Stimulated activated CD4-positive, alpha-beta T cell treated with anti-CD3 and anti-CD28 coated beads, Interleukin-2, amount 100 ng/mL, for 24 hours (primary cell): ENCODE results near the gene IGFBPL1.
"Not testable (repeated sequence)": the region's sequence is repeated elsewhere in the genome, so short reads cannot be mapped to it uniquely, and the experiment has no call there.

Experiments used
- DNase-seq, 2 donors: peaks; one replicate each; pipeline ENCODE4 v3.0.0-alpha.2; 2020

IGFBPL1 gene, protein sequence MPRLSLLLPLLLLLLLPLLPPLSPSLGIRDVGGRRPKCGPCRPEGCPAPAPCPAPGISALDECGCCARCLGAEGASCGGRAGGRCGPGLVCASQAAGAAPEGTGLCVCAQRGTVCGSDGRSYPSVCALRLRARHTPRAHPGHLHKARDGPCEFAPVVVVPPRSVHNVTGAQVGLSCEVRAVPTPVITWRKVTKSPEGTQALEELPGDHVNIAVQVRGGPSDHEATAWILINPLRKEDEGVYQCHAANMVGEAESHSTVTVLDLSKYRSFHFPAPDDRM

DNA sequence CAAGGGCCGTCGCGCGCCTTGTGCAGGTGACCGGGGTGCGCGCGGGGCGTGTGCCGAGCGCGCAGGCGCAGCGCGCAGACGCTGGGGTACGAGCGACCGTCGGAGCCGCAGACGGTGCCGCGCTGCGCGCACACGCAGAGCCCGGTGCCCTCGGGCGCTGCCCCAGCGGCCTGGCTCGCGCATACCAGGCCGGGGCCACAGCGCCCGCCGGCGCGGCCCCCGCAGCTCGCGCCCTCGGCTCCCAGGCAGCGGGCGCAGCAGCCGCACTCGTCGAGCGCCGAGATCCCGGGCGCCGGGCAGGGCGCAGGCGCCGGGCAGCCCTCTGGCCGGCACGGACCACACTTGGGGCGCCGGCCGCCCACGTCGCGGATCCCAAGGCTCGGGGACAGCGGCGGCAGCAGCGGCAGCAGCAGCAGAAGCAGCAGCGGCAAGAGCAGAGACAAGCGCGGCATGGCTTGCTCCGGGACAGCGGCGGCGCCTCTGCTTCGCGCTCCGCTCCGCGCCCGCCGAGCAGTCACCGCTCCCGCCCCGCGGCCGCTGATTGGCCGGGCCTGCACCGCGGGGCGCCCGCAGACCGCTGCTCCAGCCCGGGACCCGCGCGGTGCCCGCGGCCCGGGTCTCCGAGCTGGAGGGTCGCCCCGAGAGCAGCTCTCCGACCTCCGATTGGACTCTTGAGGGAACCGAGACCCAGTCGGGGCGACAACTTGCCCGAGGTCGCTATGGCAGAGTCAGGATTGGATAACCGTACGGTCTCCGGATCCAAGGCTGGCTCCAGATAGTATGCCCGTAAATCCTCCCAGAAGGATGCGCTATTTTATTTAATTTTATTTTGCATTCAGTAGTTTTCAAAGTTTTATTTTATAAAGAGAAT lies at the start of gene IGFBPL1:
Gene IGFBPL1 (minus strand): TSS at position 482 of the 871 bp plus-strand sequence. CDS start 30 bp downstream, at position 452.
- peak in 1 of 2 donors; percentile 44 for DNase-seq

GRCh38 chr9:38472583-38473249 lies 48.5 kb upstream of the IGFBPL1 start:
- not testable (repeated sequence) for DNase-seq

GRCh38 chr9:38467404-38467803 lies 43.1 kb upstream of the IGFBPL1 start:
- DNase-seq: no peak

DNA sequence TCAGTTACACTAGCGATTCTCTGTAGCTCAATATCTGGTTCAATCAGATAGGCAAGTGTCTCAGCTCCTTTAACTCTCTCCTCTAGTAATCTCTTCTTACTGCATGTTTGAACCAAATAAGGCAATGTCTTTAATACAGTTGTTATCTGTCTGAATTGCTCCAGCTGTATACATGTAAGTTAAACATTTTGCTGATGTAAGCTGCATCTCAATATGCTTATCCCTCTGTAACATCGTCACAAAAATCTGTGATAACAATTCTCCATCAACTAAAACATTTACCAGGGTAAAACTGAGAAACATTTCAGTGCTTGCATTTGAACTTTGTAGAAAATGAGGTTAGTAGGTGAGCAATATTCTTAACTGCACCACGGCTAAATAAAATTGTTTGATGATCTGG lies 29.6 kb upstream of the IGFBPL1 start:
- DNase-seq: no peak

- no peak for DNase-seq
Measured at GRCh38 chr9:38451162-38451561, 26.9 kb upstream of the IGFBPL1 start.

DNA sequence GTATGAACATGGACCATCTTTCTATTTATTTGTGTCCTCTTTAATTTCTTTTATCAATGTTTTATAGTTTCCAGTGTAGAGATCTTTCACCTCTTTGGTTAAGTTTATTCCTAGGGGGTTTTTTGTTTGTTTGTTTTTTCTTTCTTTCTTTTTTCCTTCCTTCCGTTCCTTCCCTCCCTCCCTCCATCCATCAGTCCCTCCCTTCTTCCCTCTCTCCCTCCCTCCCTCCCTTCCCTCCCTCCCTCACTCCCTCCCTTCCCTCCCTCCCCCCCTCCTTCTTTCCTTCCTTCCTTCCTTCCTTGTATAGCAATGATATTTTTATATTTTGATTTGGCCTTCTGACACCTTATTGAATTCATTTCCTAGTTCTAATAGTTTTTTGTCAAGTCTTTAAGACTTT lies 23.4 kb upstream of the IGFBPL1 start:
- DNase-seq: no peak

GRCh38 chr9:38445154-38446043 lies 21.1 kb upstream of the IGFBPL1 start:
- DNase-seq: no peak

DNA sequence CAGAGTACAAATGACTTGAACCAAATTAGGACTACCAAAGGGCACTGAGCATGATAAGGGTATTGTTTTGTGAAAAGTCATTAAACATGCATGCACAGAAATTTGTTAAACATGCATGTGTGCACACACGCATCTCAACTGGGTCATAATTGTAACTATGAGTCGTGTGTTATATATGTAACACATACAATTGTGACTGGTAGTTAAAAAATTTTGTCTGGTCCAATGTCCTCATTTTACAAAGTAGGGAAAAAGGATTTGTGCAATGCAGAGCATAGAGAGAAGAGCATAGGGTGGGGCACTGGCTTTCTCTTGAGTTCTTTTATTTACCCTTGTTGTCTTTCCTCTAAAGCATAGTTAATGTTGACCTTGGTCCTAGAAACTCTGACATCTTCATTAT lies 19.3 kb upstream of the IGFBPL1 start:
- no peak for DNase-seq

- DNase-seq: no peak
Measured at GRCh38 chr9:38443181-38443580, 18.9 kb upstream of the IGFBPL1 start.

- no peak for DNase-seq
Measured at GRCh38 chr9:38442473-38443096, 18.3 kb upstream of the IGFBPL1 start.

- no peak for DNase-seq
Measured at GRCh38 chr9:38441347-38442085, 17.3 kb upstream of the IGFBPL1 start.

GRCh38 chr9:38440516-38440915 lies 16.3 kb upstream of the IGFBPL1 start:
- no peak for DNase-seq

DNA sequence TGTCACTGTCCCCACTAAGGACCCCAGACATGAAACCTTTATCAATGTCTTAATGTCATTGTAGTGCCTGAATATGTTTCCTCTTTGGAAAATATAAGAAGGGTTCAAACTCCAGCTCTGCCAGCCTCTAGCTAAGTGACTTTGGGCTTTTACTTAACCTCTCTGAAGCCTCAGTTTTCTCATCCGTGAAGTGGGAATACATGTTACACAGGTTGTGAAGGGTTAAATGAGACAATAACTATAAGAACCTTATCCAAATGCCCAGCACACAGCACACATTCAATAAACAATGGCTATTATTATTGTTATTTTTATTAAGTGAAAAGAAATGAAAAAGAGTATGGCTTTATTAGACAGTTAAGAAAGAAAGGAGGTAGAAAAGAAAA lies 15.7 kb upstream of the IGFBPL1 start:
- no peak for DNase-seq

DNA sequence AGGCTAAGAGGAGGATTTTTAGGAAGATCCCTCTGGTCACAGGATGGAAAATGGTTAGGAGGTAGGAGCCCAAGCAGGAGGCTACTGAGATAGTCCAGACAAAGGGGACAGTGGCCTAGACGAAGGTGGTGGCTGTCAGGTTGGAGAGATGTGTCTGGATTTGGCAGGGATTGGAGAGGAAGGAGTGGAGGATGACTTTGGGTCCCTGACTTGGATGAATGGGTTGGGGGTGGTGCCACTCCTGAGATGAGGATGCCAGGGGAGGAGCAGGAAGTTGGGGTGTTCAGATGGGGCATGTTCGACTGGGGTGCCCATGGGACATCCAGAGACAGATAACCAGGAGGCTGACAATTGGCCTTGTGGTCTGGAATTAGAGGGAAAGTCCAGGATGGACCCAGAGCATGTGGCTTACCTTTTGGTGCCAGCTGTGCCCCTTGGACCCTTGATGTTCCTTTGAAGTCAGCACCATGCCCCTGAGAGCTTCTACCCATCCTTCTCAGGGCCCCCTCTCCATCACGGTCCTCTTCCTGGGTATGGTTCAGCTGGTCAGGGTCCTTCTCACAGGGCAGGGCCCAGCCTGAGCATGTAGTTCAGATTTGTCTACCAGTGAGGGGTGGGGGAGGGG lies 15.1 kb upstream of the IGFBPL1 start:
- DNase-seq: no peak

- DNase-seq: no peak
Measured at GRCh38 chr9:38437193-38437823, 13.1 kb upstream of the IGFBPL1 start.

DNA sequence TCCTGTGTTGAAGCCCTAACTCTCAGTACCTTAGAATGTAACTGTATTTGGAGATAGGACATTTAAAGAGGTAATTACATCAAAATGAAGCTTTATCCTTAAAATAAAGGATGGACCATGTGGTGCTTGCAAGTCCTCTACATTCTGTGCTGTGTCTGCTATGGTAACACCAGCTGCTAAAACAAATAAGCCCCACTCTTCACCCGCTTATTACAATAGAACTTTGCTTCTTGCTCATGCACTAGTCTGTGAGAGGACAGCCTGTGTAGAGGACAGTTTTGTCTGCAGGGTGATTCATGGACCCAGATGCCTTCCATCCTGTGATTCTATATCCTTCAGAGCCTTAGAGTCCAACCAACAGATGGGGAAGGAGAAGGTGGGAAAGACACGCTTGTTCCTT lies 12.5 kb upstream of the IGFBPL1 start:
- DNase-seq: no peak

DNA sequence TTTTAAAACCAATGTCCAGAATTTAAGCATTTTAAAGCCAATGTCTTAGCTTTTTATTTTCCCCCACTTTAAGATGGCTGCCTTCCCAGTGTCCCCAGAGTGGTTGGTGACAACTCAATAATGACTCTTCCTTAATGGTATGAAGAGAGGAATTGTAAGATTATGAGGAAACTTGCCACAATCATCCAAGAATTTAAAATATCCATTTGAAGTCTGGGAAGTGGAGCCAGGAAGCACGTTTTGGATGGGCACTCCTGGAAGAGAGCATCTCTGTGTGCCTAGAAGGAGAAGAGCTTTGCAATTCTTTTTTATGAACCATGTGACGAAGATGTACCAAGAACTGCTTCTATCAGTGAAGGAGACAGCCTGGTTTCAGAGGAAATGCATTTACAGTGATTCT lies 11.3 kb upstream of the IGFBPL1 start:
- no peak for DNase-seq

GRCh38 chr9:38434853-38435252 lies 10.6 kb upstream of the IGFBPL1 start:
- DNase-seq: no peak

DNA sequence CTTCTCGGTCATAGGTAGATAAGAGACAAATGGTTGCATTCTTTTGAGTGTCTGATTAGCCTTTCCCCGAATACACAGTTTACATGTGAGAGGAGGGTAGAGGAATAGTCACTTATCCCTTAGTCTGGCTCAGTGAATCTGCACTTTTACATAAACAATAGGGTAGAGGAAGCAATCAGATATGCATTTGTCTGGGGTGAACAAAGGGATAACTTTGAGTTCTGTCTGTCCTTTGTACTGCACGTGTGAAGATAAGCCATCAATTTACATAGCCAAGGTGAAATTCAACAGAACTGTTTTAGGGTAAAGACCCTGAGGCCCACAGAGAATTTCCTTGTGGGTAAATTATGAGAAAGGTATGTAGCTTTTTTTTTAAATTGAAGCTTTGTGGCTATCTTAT lies 10.1 kb upstream of the IGFBPL1 start:
- no peak for DNase-seq

DNA sequence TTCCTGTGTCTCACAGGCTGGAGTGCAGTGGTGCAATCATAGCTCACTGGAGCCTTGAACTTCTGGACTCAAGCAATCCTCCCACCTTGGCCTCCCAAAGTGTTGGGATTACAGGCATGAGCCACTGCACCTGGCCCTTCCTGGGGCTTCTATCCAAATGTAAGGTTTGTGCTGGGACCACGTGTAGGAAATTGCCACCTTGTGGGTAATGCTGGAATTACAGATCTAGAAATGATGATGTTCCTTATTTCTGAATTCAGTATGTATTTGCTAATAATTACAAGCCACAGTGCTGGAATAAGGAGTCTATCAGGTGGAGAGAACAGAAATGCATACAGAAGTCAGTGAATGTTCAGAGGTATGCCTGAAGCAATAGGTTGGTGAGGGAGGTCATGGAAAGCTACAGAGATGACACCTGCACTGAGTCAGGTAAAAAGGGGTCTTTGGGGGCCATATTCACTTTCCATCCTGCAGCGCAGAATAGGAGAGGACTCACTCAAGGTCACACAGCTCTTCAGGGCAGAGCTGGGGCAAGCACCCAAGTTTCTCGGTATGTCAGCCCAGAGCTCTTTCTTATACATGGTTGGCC lies 8.8 kb upstream of the IGFBPL1 start:
- DNase-seq: no peak
